GM23248 (cell line): ENCODE data around the gene SHISAL2B. TPM values are rescaled to one million over a fixed set of nuclear protein-coding genes. Genes with fewer than 3 reads are reported as not detected.
"Not testable (repeated sequence)": the region's sequence is repeated elsewhere in the genome, so short reads cannot be mapped to it uniquely, and the experiment has no call there.

Experiments
- DNase-seq: peaks from one replicate; pipeline ENCODE4 v3.0.0-alpha.2; 2015
- H2AFZ ChIP-seq: fragments of 200-600 bp; sonication (generic); 2 replicates; pipeline ENCODE4 v1.6.1; 2016; ENCODE audit warnings: antibody characterized with exemption
- H3F3A ChIP-seq: fragments of 200-600 bp; sonication (generic); 2 replicates; pipeline ENCODE4 v1.6.1; 2016; ENCODE audit warnings: mild to moderate bottlenecking, antibody characterized with exemption, mixed run types; ENCODE audit not compliant: insufficient read depth
- H3K27ac ChIP-seq: fragments of 200-600 bp; sonication (generic); 2 replicates; pipeline ENCODE4 v1.5.1; 2016; ENCODE audit warnings: mild to moderate bottlenecking
- H3K27me3 ChIP-seq: fragments of 200-600 bp; sonication (generic); replicated peaks from 2 replicates; pipeline ENCODE4 v1.6.1; 2016; ENCODE audit warnings: mild to moderate bottlenecking; ENCODE audit not compliant: insufficient read depth
- H3K36me3 ChIP-seq: fragments of 200-600 bp; sonication (generic); 2 replicates; pipeline ENCODE4 v1.6.1; 2016; ENCODE audit warnings: low read depth, mild to moderate bottlenecking
- H3K4me1 ChIP-seq: fragments of 200-600 bp; sonication (generic); 2 replicates; pipeline ENCODE4 v1.6.1; 2016; ENCODE audit warnings: mild to moderate bottlenecking; ENCODE audit not compliant: insufficient read depth
- H3K4me2 ChIP-seq: fragments of 200-600 bp; sonication (generic); one replicate; pipeline ENCODE4 v1.6.1; 2016; ENCODE audit warnings: mild to moderate bottlenecking; ENCODE audit not compliant: unreplicated experiment
- H3K4me3 ChIP-seq: fragments of 200-600 bp; sonication (generic); 2 replicates; pipeline ENCODE4 v1.5.1; 2016; ENCODE audit warnings: mild to moderate bottlenecking
- H3K79me2 ChIP-seq: fragments of 200-600 bp; sonication (generic); 2 replicates; pipeline ENCODE4 v1.6.1; 2016; ENCODE audit warnings: mild to moderate bottlenecking; ENCODE audit not compliant: insufficient read depth
- H3K9ac ChIP-seq: fragments of 200-600 bp; sonication (generic); 2 replicates; pipeline ENCODE4 v1.6.1; 2016; ENCODE audit warnings: mild to moderate bottlenecking
- H3K9me2 ChIP-seq: fragments of 200-600 bp; sonication (generic); 2 replicates; pipeline ENCODE4 v1.6.1; 2016; ENCODE audit warnings: mixed run types, mild to moderate bottlenecking, moderate library complexity; ENCODE audit not compliant: insufficient read depth
- H3K9me3 ChIP-seq: fragments of 200-600 bp; sonication (generic); one replicate; pipeline ENCODE4 v1.6.1; 2017; ENCODE audit warnings: low read depth
- H4K20me1 ChIP-seq: fragments of 200-600 bp; sonication (generic); 2 replicates; pipeline ENCODE4 v1.6.0; 2016; ENCODE audit not compliant: insufficient read depth
- EZH2 ChIP-seq: fragments of 200-600 bp; sonication (generic); IDR thresholded peaks from 2 replicates; pipeline ENCODE4 v1.6.1; 2018; ENCODE audit warnings: antibody characterized with exemption, mild to moderate bottlenecking; ENCODE audit not compliant: insufficient read depth, poor library complexity, severe bottlenecking
- EZH2phosphoT487 ChIP-seq: fragments of 200-600 bp; sonication (generic); IDR thresholded peaks from 2 replicates; pipeline ENCODE4 v1.6.1; 2018; ENCODE audit warnings: antibody characterized with exemption, moderate library complexity, mild to moderate bottlenecking, low read depth; ENCODE audit not compliant: insufficient read depth
- WGBS, 2 experiments: methylation state at CpG; one replicate each; pipeline ENCODE4 v1.1.6; 2015 to 2017; ENCODE audit warnings: low lambda C conversion rate in 2 of 2, low coverage in 1 of 2; ENCODE audit errors: missing lambda C conversion rate in 2 of 2; 5-methylcytosine and 5-hydroxymethylcytosine counted together
- in situ Hi-C: fragments of 300-500 bp; cut with MboI; formaldehyde crosslinking; loops from 2 replicates; pipeline ENCODE4 v1.15.0; 2020
- polyA plus RNA-seq: library from polyadenylated mRNA; unstranded; fragments of >200 nt; fragmentation: Nextera tagmentation; extraction: Ambion mirVana; gene quantifications from 2 replicates; pipeline ENCODE4 v1.2.1, GENCODE V29; 2016
- total RNA-seq: library from RNA; depleted of rRNA; stranded (reverse); fragments of >200 nt; shearing (Covaris generic); gene quantifications from 2 replicates; pipeline ENCODE4 v1.2.3, GENCODE V29; 2014

The SHISAL2B gene
- total and polyA plus RNA-seq, 2 experiments from 2014 or later = not detected

DNA sequence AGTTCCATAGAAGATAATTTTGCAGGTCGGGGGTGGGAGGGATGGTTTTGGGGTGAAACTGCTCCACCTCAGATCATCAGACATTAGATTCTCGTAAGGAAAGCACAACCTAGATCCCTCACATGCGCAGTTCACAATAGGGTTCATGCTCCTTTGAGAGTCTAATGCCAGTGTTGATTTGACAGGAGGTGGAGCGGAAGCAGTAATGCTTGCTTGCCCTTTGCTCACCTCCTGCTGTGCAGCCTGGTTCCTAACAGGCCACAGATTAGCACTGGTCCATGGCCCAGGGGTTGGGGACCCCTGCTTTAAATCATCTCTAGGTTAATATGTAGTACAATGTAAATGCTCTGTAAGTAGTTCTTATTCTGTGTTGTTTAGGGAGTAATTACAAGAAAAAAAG lies 10.5 kb downstream of the SHISAL2B start:
- no peaks in the 10 kb centered on the region for H3K4me1 ChIP-seq
- peaks cover 35% of the 10 kb centered on the region; the same call in 1 of the 2 replicates for H3K27me3 ChIP-seq
- H4K20me1 ChIP-seq = no peaks in the 10 kb centered on the region
- H3K36me3 ChIP-seq = no peaks in the 10 kb centered on the region
- no peak overlapping the region for H3K27ac ChIP-seq
- no peak for DNase-seq
- no peaks in the 10 kb centered on the region for H3K9me3 ChIP-seq
- no peaks in the 10 kb centered on the region for H3K79me2 ChIP-seq
- no peak overlapping the region for H3K9ac ChIP-seq
- in situ Hi-C loops = no loop called here
- H2AFZ ChIP-seq = no peak overlapping the region
- no peak overlapping the region for H3K4me3 ChIP-seq
- no peaks in the 10 kb centered on the region for H3F3A ChIP-seq
- no peaks in the 10 kb centered on the region for H3K9me2 ChIP-seq
- TF ChIP-seq EZH2phosphoT487 (no peak), EZH2 (no peak)
- 42 to 47% methylated on average over 4 of the region's 4 CpGs for WGBS, 2 experiments
- H3K4me2 ChIP-seq = no peak overlapping the region

DNA sequence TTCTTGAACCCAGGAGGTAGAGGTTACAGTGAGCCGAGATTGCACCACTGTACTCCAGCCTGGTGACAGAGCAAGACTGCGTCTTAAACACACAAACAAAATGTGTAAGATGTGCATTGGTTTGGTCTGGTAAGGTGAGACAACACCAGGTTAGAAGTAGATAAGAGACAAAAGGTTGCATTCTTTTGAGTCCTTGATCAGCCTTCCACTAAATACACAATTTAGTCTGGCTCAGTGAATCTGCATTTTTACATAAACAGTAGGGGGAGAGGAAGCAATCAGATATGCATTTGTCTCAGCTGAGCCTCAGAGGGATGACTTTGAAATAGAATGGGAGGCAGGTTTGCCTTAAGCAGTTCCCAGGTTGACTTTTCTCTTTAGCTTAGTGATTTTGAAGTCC lies 15.8 kb downstream of the SHISAL2B start:
- H3K27me3 ChIP-seq = peaks cover 33% of the 10 kb centered on the region; the same call in 1 of the 2 replicates
- H2AFZ ChIP-seq, H3K9ac ChIP-seq, H4K20me1 ChIP-seq, H3K36me3 ChIP-seq, H3K9me3 ChIP-seq, H3F3A ChIP-seq, H3K4me3 ChIP-seq, DNase-seq, H3K9me2 ChIP-seq, H3K27ac ChIP-seq, in situ Hi-C loops, H3K79me2 ChIP-seq, H3K4me1 ChIP-seq, H3K4me2 ChIP-seq: not testable (repeated sequence)
- WGBS, 2 experiments = 6 to 28% methylated on average over 2 of the region's 2 CpGs

DNA sequence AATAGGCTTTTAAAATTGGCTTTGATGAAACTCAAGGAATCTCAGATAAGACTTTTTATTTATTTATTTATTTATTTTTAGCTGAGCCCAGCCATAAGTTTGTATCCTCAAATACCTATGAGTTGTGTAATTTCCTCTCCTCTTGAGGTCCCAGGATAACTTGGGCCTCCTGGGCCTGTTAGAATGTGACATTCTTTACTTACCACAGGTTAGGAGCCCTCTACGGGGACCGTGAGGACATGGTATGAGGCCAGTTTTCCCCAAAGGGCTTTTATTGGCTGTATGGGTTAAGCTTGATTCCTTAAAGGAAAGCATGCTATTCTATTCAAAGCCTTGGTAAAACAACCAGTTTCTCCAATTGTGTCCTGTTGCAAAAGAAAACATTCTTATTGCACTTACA lies 16.9 kb downstream of the SHISAL2B start:
- DNase-seq = no peak
- H3K9ac ChIP-seq = no peak overlapping the region
- no peaks in the 10 kb centered on the region for H3K9me3 ChIP-seq
- in situ Hi-C loops = no loop called here
- no peak overlapping the region for H3K27ac ChIP-seq
- no peaks in the 10 kb centered on the region for H4K20me1 ChIP-seq
- H3K27me3 ChIP-seq = 0 out of 2 replicates have a peak, but pooled peaks cover 25% of the 10 kb centered on the region
- H3F3A ChIP-seq = no peaks in the 10 kb centered on the region
- H3K79me2 ChIP-seq = no peaks in the 10 kb centered on the region
- H3K4me1 ChIP-seq = no peaks in the 10 kb centered on the region
- TF ChIP-seq EZH2phosphoT487 = no peak
- TF ChIP-seq EZH2 = no peak
- H3K4me2 ChIP-seq = no peak overlapping the region
- H3K36me3 ChIP-seq = no peaks in the 10 kb centered on the region
- 84 to 88% methylated on average over 2 of the region's 2 CpGs for WGBS, 2 experiments
- H2AFZ ChIP-seq = no peak overlapping the region
- H3K4me3 ChIP-seq = no peak overlapping the region
- H3K9me2 ChIP-seq = no peaks in the 10 kb centered on the region

DNA sequence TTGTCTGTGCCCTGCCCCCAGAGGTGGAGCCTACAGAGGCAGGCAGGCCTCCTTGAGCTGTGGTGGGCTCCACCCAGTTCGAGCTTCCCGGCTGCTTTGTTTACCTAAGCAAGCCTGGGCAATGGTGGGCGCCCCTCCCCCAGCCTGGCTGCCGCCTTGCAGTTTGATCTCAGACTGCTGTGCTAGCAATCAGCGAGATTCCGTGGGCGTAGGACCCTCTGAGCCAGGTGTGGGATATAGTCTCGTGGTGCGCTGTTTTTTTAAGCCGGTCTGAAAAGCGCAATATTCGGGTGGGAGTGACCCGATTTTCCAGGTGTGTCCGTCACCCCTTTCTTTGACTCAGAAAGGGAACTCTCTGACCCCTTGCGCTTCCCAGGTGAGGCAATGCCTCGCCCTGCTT lies 24.2 kb downstream of the SHISAL2B start:
- H3K9ac ChIP-seq, H4K20me1 ChIP-seq, H2AFZ ChIP-seq, H3K4me1 ChIP-seq, in situ Hi-C loops, H3K27me3 ChIP-seq, H3K9me2 ChIP-seq, H3K36me3 ChIP-seq, H3K4me2 ChIP-seq, H3K27ac ChIP-seq, H3K9me3 ChIP-seq, H3K4me3 ChIP-seq, H3K79me2 ChIP-seq, DNase-seq: not testable (repeated sequence)
- WGBS, 2 experiments = 81 to 97% methylated on average over 10 to 13 of the region's 16 CpGs
- 0 out of 2 replicates have a peak, but pooled peaks cover 15% of the 10 kb centered on the region for H3F3A ChIP-seq

DNA sequence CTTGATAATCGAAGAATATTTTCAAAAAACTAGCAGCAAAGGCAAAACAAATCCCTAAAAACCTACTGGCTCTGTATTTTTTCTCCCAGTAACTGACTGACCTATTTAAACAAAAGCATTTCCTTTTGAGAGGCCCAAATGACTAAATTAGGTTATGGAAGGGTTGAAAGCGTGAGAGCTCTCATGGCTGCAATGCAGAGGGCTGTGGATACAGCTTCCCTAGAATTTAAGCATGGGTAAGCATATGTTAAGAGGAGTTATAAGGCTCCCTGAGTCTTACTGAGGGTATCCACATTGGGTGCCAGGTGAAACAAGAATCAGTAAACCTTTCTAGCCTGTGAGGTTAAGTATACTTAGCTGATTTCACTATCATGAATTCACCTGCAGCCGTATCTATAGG lies 32.3 kb downstream of the SHISAL2B start:
- DNase-seq = no peak
- H3K79me2 ChIP-seq = no peaks in the 10 kb centered on the region
- H3K4me1 ChIP-seq = no peaks in the 10 kb centered on the region
- TF ChIP-seq EZH2 = no peak
- TF ChIP-seq EZH2phosphoT487 = no peak
- H3K27ac ChIP-seq = no peak overlapping the region
- 98 to 100% methylated on average over 3 of the region's 3 CpGs for WGBS, 2 experiments
- no peaks in the 10 kb centered on the region for H3K9me2 ChIP-seq
- H3K4me3 ChIP-seq = no peak overlapping the region
- peaks cover 34% of the 10 kb centered on the region for H3K36me3 ChIP-seq
- H4K20me1 ChIP-seq = no peaks in the 10 kb centered on the region
- H3K27me3 ChIP-seq = no peaks in the 10 kb centered on the region
- no peaks in the 10 kb centered on the region for H3K9me3 ChIP-seq
- H2AFZ ChIP-seq = no peak overlapping the region
- no peak overlapping the region for H3K4me2 ChIP-seq
- H3K9ac ChIP-seq = no peak overlapping the region
- in situ Hi-C loops = no loop called here
- H3F3A ChIP-seq = 0 out of 2 replicates have a peak, but pooled peaks cover 6% of the 10 kb centered on the region
